Measurements from ENCODE around the gene PLEKHA5. TPM values are rescaled to one million over a fixed set of nuclear protein-coding genes. Genes with fewer than 3 reads are reported as not detected.
A peak's percentile ranks its signal among the peaks of the same experiment; 100 is the strongest.

Gene PLEKHA5
- polyA plus RNA-seq, 1 donor (not counting 4 experiments of a cell fraction or from before 2014, with no cell fraction given), result 21.7 TPM

DNA sequence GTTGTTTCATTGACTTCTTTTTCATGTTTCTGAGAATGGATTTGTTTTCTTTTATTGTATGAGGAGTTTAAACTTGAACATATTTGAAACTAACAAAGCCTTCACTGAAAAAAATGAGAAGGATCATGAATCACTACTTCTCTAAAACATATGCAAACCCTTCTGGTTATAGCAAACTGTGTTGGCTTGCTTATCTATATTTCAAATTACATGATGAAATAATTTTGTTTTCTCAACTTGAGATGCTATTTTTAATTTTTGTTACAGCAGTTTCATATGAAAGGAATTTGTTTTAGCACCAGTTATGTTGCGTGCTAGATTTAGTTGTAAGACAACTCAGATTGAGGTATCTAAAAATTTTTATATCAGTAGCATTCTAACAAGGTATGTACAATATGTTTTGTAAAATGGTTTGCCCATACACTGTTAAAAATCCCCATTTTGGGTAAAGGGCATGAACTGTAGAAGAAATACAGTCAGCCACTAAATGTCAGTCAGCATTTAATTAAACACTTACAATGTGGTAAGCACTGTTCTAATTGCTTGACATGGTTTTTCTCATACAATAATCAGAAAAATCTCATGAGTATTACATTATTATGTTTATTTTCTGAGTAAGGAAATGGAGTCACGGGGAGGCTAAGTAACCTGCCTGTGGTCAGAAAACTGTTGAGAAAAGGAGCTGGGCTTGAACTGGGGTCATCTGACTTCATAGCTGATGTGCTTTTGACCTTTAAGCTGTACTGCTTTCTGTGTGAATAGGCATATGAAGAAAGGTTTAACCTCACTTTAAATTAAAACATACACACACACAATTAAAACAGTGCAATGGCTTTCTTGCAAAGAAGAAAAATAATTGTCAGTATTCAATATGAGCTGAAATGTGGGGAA, 105.7 kb downstream of the PLEKHA5 start:
- dilution Hi-C loops (cut with MboI; ENCODE audit: extremely low pct_ligation_motif_present, low sequenced_read_pairs), result no loop called here

DNA sequence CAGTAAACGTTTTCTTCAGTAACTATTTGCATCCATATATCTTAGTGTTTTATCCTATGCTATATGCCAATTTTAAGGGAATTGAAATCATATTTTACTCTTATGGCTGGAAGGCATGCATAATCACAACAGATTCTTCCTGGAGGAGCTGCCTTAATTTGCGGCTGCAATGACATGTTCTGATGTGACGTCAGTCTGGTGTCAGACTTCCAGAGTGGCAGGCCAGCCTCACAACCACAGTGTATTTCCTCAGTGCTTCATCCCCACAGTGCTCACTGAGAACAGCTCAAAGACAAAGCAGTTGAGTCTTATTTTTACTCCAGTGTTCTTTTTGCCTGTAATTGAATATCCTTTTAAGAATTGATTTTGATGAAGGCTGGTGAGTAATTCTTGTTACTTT, 107.1 kb downstream of the PLEKHA5 start:
- no peaks in the 10 kb centered on the region for H3K9me3 ChIP-seq (ENCODE audit: control insufficient read depth, low read depth, low read length)
- H3K27ac ChIP-seq (ENCODE audit: control insufficient read depth, insufficient read depth, low read length), result peak overlapping the region; percentile 10
- TF ChIP-seq EZH2 (IDR thresholded peaks at IDR 0.05; ENCODE audit: low read length), result no peak
- TF ChIP-seq, protein P1, sequence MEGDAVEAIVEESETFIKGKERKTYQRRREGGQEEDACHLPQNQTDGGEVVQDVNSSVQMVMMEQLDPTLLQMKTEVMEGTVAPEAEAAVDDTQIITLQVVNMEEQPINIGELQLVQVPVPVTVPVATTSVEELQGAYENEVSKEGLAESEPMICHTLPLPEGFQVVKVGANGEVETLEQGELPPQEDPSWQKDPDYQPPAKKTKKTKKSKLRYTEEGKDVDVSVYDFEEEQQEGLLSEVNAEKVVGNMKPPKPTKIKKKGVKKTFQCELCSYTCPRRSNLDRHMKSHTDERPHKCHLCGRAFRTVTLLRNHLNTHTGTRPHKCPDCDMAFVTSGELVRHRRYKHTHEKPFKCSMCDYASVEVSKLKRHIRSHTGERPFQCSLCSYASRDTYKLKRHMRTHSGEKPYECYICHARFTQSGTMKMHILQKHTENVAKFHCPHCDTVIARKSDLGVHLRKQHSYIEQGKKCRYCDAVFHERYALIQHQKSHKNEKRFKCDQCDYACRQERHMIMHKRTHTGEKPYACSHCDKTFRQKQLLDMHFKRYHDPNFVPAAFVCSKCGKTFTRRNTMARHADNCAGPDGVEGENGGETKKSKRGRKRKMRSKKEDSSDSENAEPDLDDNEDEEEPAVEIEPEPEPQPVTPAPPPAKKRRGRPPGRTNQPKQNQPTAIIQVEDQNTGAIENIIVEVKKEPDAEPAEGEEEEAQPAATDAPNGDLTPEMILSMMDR (optimal IDR thresholded peaks at IDR 0.05 in 1 of 3, IDR thresholded peaks at IDR 0.05 in 1 of 3, conservative IDR thresholded peaks at IDR 0.05 in 1 of 3; ENCODE audit: extremely low read depth in 1 of 3, insufficient read depth in 2 of 3, low read length in 3 of 3), result no peak
- peaks cover 16% of the 10 kb centered on the region for H3K4me1 ChIP-seq (ENCODE audit: control insufficient read depth, extremely low read depth, insufficient read depth, low read length)
- peak; percentile 86 for FAIRE-seq
- H4K20me1 ChIP-seq (ENCODE audit: control insufficient read depth, extremely low read depth, insufficient read depth, low read length), result no peaks in the 10 kb centered on the region
- no peak overlapping the region for H2AFZ ChIP-seq (ENCODE audit: control insufficient read depth, low read length)
- no peaks in the 10 kb centered on the region for H3K36me3 ChIP-seq (ENCODE audit: control insufficient read depth in 2 of 2, extremely low read depth in 1 of 2, insufficient read depth in 2 of 2, low read length in 2 of 2)
- peak overlapping the region; percentile 11 for H3K4me2 ChIP-seq (ENCODE audit: control insufficient read depth, extremely low read depth, insufficient read depth, low read depth, low read length)
- dilution Hi-C loops (cut with MboI; ENCODE audit: extremely low pct_ligation_motif_present, low sequenced_read_pairs), result no loop called here
- no peak overlapping the region for H3K9ac ChIP-seq (ENCODE audit: control insufficient read depth, extremely low read depth, insufficient read depth, low read length)
- H3K4me3 ChIP-seq (ENCODE audit: control insufficient read depth in 2 of 3, extremely low read depth in 1 of 3, insufficient read depth in 2 of 3, low read depth in 1 of 3, low read length in 3 of 3), result no peak overlapping the region
- DNase-seq (ENCODE audit: low read depth, low spot score), result peak; percentile 13
- H3K79me2 ChIP-seq (ENCODE audit: control insufficient read depth, insufficient read depth, low read length), result peaks cover 42% of the 10 kb centered on the region
- H3K27me3 ChIP-seq (ENCODE audit: control insufficient read depth, extremely low read depth, insufficient read depth, low read length), result no peaks in the 10 kb centered on the region
- H3K9me1 ChIP-seq (ENCODE audit: control insufficient read depth, extremely low read depth, insufficient read depth, low read length), result no peaks in the 10 kb centered on the region

More for the DNA sequence above, 105.7 kb downstream of the PLEKHA5 start:
- H3K9me3 ChIP-seq (ENCODE audit: control insufficient read depth, low read depth, low read length), result no peaks in the 10 kb centered on the region
- no peak overlapping the region for H3K4me3 ChIP-seq (ENCODE audit: control insufficient read depth in 2 of 3, extremely low read depth in 1 of 3, insufficient read depth in 2 of 3, low read depth in 1 of 3, low read length in 3 of 3)
- no peaks in the 10 kb centered on the region for H3K36me3 ChIP-seq (ENCODE audit: control insufficient read depth in 2 of 2, extremely low read depth in 1 of 2, insufficient read depth in 2 of 2, low read length in 2 of 2)
- H4K20me1 ChIP-seq (ENCODE audit: control insufficient read depth, extremely low read depth, insufficient read depth, low read length), result no peaks in the 10 kb centered on the region
- no peak for DNase-seq (ENCODE audit: low read depth, low spot score)
- TF ChIP-seq, protein P1 (optimal IDR thresholded peaks at IDR 0.05 in 1 of 3, IDR thresholded peaks at IDR 0.05 in 1 of 3, conservative IDR thresholded peaks at IDR 0.05 in 1 of 3; ENCODE audit: extremely low read depth in 1 of 3, insufficient read depth in 2 of 3, low read length in 3 of 3), result no peak
- no peak for TF ChIP-seq EZH2 (IDR thresholded peaks at IDR 0.05; ENCODE audit: low read length)
- no peak overlapping the region for H3K27ac ChIP-seq (ENCODE audit: control insufficient read depth, insufficient read depth, low read length)
- no peak for FAIRE-seq
- peaks cover 43% of the 10 kb centered on the region for H3K79me2 ChIP-seq (ENCODE audit: control insufficient read depth, insufficient read depth, low read length)
- no peaks in the 10 kb centered on the region for H3K9me1 ChIP-seq (ENCODE audit: control insufficient read depth, extremely low read depth, insufficient read depth, low read length)
- no peak overlapping the region for H3K4me2 ChIP-seq (ENCODE audit: control insufficient read depth, extremely low read depth, insufficient read depth, low read depth, low read length)
- H2AFZ ChIP-seq (ENCODE audit: control insufficient read depth, low read length), result no peak overlapping the region
- H3K27me3 ChIP-seq (ENCODE audit: control insufficient read depth, extremely low read depth, insufficient read depth, low read length), result no peaks in the 10 kb centered on the region
- peaks cover 16% of the 10 kb centered on the region for H3K4me1 ChIP-seq (ENCODE audit: control insufficient read depth, extremely low read depth, insufficient read depth, low read length)
- H3K9ac ChIP-seq (ENCODE audit: control insufficient read depth, extremely low read depth, insufficient read depth, low read length), result no peak overlapping the region

Measured in keratinocyte (primary cell).